ENCODE results near the gene CHCHD6.

Gene CHCHD6

GRCh38 chr3:126679318-126679751 lies 24.7 kb upstream of the CHCHD6 start:
- POLR2A ChIA-PET: no interaction called here

GRCh38 chr3:126679831-126680666 lies 24.0 kb upstream of the CHCHD6 start:
- no peak for DNase-seq (ENCODE audit: extremely low spot score)
- ChIA-PET CTCF (interaction anchor here (0.8 to 1.6 kb wide), 6 partner anchors 12 to 866 kb away, joined by 3 to 7 read pairs (median 3); partner anchors contain the start of gene CHCHD6), POLR2A (no interaction called here)
- TF ChIP-seq ELF4 (IDR thresholded peaks at IDR 0.05): no peak
- no peak for TF ChIP-seq CTBP1 (IDR thresholded peaks at IDR 0.05; ENCODE audit: borderline replicate concordance)
- no peak for TF ChIP-seq SUZ12 (IDR thresholded peaks at IDR 0.05)
- TF ChIP-seq ZNF384 (IDR thresholded peaks at IDR 0.05): no peak
- TF ChIP-seq BHLHE40 (IDR thresholded peaks at IDR 0.05; ENCODE audit: borderline replicate concordance): no peak
- no peak for TF ChIP-seq TARDBP (IDR thresholded peaks at IDR 0.05)
- no peak for TF ChIP-seq ARNT (IDR thresholded peaks at IDR 0.05)
- no peak for TF ChIP-seq PKNOX1 (IDR thresholded peaks at IDR 0.05)
- no peak for TF ChIP-seq FOXK2 (IDR thresholded peaks at IDR 0.05)
- TF ChIP-seq L3MBTL2 (conservative IDR thresholded peaks at IDR 0.05): no peak
- no peak for TF ChIP-seq HDGF (IDR thresholded peaks at IDR 0.05; ENCODE audit: borderline replicate concordance)

More at GRCh38 chr3:126679318-126679751, 24.7 kb upstream of the CHCHD6 start:
- CTCF ChIA-PET: interaction anchor here (0.8 to 1.6 kb wide), 8 partner anchors 11 to 867 kb away, joined by 3 to 7 read pairs (median 3); partner anchors contain the start of gene CHCHD6
- peak; percentile 83 for DNase-seq (ENCODE audit: extremely low spot score)
- TF ChIP-seq BHLHE40 (IDR thresholded peaks at IDR 0.05; ENCODE audit: borderline replicate concordance) (no peak), L3MBTL2 (conservative IDR thresholded peaks at IDR 0.05) (peak; percentile 75)

GRCh38 chr3:126680667-126681055 lies 23.4 kb upstream of the CHCHD6 start:
- TF ChIP-seq FOXA1 (IDR thresholded peaks at IDR 0.05) (no peak), BHLHE40 (IDR thresholded peaks at IDR 0.05; ENCODE audit: borderline replicate concordance) (no peak), HDGF (IDR thresholded peaks at IDR 0.05; ENCODE audit: borderline replicate concordance) (no peak), FOXM1 (IDR thresholded peaks at IDR 0.05; ENCODE audit: borderline replicate concordance) (no peak)
- DNase-seq (ENCODE audit: extremely low spot score): no peak
- POLR2A ChIA-PET: no interaction called here
- CTCF ChIA-PET: interaction anchor here (1.2 kb wide), 1 partner anchor 775 kb away, joined by 3 read pairs; no protein-coding TSS in a partner anchor

- TF ChIP-seq NFRKB (IDR thresholded peaks at IDR 0.05) (no peak), FOXM1 (IDR thresholded peaks at IDR 0.05; ENCODE audit: borderline replicate concordance) (no peak), SUZ12 (IDR thresholded peaks at IDR 0.05) (no peak), SP1 (IDR thresholded peaks at IDR 0.05) (no peak), ARNT (IDR thresholded peaks at IDR 0.05) (no peak), FOXK2 (IDR thresholded peaks at IDR 0.05) (no peak), PKNOX1 (IDR thresholded peaks at IDR 0.05) (no peak), LEF1 (IDR thresholded peaks at IDR 0.05; ENCODE audit: borderline replicate concordance) (no peak), FOXA1 (IDR thresholded peaks at IDR 0.05) (no peak), ELF4 (IDR thresholded peaks at IDR 0.05) (no peak), BHLHE40 (IDR thresholded peaks at IDR 0.05; ENCODE audit: borderline replicate concordance) (no peak), CTBP1 (IDR thresholded peaks at IDR 0.05; ENCODE audit: borderline replicate concordance) (no peak), HDGF (IDR thresholded peaks at IDR 0.05; ENCODE audit: borderline replicate concordance) (no peak), L3MBTL2 (conservative IDR thresholded peaks at IDR 0.05) (no peak), TARDBP (IDR thresholded peaks at IDR 0.05) (no peak), ZNF384 (IDR thresholded peaks at IDR 0.05) (no peak)
- ChIA-PET CTCF (no interaction called here), POLR2A (no interaction called here)
- no peak for DNase-seq (ENCODE audit: extremely low spot score)
These were observed 22.0 kb upstream of the CHCHD6 start for GRCh38 chr3:126682009-126682408.

GRCh38 chr3:126683069-126683468 lies 21.0 kb upstream of the CHCHD6 start:
- CTCF ChIA-PET: no interaction called here
- POLR2A ChIA-PET: no interaction called here

More at GRCh38 chr3:126683069-126683468, 21.0 kb upstream of the CHCHD6 start:
- TF ChIP-seq L3MBTL2 (conservative IDR thresholded peaks at IDR 0.05): no peak
- no peak for TF ChIP-seq ZNF384 (IDR thresholded peaks at IDR 0.05)
- no peak for TF ChIP-seq SP1 (IDR thresholded peaks at IDR 0.05)
- no peak for TF ChIP-seq ARNT (IDR thresholded peaks at IDR 0.05)
- TF ChIP-seq FOXA1 (IDR thresholded peaks at IDR 0.05): no peak
- no peak for TF ChIP-seq HDGF (IDR thresholded peaks at IDR 0.05; ENCODE audit: borderline replicate concordance)
- TF ChIP-seq FOXK2 (IDR thresholded peaks at IDR 0.05): no peak
- no peak for TF ChIP-seq FOXM1 (IDR thresholded peaks at IDR 0.05; ENCODE audit: borderline replicate concordance)
- no peak for TF ChIP-seq PKNOX1 (IDR thresholded peaks at IDR 0.05)
- TF ChIP-seq CTBP1 (IDR thresholded peaks at IDR 0.05; ENCODE audit: borderline replicate concordance): no peak
- TF ChIP-seq BHLHE40 (IDR thresholded peaks at IDR 0.05; ENCODE audit: borderline replicate concordance): no peak
- no peak for TF ChIP-seq SUZ12 (IDR thresholded peaks at IDR 0.05)
- no peak for TF ChIP-seq ELF4 (IDR thresholded peaks at IDR 0.05)
- no peak for TF ChIP-seq TARDBP (IDR thresholded peaks at IDR 0.05)
- DNase-seq (ENCODE audit: extremely low spot score): no peak

Data from HEK293T (cell line).